ENCODE data around the gene CYP1A2. TPM values are rescaled to one million over a fixed set of nuclear protein-coding genes. Genes with fewer than 3 reads are reported as not detected.

Gene CYP1A2
- total RNA-seq, 1 experiment from 2014 or later: not detected

DNA sequence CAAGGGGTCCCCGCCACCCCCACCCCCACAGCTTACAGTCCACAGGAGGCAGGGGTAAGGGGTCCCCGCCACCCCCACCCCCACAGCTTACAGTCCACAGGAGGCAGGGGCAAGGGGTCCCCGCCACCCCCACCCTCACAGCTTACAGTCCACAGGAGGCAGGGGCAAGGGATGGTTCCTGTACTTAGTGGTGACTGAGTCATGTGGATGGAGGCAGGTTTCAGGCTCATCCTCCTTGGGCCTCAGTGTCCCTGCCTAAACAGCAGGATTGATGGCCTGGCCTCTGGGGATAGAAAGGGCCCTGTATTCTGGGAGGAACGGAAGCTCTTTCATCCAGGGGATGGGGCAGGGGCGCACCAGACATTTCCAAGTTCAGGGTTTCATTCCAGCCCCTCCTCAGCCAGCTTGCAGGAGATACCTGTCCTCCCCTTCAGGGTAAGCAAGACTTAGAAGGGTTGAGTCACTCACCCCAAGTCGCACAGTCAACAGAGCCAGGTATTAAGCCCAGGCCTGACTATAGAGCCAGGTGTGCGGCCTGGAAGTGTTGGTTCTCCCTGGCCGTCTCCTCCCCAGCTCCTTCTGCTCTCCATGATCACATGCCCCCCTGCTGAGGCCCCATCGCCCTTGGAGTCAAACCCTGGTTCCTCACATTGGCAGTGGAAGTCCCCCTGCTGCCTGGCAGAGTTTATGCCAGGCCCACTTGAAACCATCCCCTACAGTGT, 45.8 kb downstream of the CYP1A2 start:
- no peak for DNase-seq (ENCODE audit: low read depth)
- in situ Hi-C loops (cut with HindIII; ENCODE audit: low pct_unique_long_range_greater_than_20kb, low sequenced_read_pairs): no loop called here

DNA sequence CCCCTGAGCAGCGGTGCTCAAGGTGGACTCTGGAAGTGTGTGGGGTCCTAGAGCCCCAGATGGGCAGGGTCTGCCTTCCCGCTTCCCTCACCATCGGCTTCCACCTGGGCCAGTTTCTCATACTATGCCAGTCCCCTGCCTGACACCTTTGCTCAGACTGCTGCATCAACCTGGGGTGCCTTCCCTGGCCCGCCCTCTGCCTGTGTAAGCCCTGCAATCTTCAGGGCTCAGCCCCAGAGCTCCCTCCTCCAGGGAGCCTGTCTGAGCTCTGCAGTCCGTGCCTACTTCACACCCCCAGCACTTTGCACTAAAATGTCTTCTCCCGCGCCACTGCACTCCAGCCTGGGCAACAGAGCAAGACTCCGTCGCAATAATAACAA, 46.3 kb downstream of the CYP1A2 start:
- in situ Hi-C loops (cut with HindIII; ENCODE audit: low pct_unique_long_range_greater_than_20kb, low sequenced_read_pairs): no loop called here
- no peak for DNase-seq (ENCODE audit: low read depth)

DNA sequence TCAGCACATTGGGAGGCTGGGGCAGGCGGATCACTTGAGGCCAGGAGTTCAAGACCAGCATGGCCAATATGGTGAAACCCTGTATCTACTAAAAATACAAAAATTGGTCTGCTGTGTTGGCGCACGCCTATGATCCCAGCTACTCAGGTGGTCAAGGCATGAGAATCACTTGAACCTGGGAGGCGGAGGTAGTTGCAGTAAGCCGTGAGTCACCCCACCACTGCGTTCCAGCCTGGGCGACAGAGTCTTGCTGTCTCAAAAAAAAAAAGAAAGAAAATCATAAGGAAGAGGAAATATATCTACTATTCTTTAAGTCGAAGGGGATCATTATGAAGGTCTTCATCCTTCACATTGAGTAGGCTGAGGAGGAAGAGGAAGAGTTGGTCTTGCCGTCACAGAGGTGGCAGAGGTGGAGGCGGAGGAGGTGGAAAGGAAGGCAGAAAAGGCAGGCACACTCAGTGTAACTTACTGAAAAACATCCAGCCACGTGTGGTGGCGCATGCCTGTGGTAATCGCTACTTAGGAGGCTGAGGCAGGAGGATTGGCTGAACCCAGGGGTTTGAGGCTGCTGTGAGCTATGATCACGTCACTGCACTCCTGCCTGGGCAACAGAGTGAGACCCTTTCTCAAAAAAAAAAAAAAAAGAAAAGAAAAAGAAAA, 47.5 kb downstream of the CYP1A2 start:
- in situ Hi-C loops (cut with HindIII; ENCODE audit: low pct_unique_long_range_greater_than_20kb, low sequenced_read_pairs): no loop called here
- no peak for DNase-seq (ENCODE audit: low read depth)

DNA sequence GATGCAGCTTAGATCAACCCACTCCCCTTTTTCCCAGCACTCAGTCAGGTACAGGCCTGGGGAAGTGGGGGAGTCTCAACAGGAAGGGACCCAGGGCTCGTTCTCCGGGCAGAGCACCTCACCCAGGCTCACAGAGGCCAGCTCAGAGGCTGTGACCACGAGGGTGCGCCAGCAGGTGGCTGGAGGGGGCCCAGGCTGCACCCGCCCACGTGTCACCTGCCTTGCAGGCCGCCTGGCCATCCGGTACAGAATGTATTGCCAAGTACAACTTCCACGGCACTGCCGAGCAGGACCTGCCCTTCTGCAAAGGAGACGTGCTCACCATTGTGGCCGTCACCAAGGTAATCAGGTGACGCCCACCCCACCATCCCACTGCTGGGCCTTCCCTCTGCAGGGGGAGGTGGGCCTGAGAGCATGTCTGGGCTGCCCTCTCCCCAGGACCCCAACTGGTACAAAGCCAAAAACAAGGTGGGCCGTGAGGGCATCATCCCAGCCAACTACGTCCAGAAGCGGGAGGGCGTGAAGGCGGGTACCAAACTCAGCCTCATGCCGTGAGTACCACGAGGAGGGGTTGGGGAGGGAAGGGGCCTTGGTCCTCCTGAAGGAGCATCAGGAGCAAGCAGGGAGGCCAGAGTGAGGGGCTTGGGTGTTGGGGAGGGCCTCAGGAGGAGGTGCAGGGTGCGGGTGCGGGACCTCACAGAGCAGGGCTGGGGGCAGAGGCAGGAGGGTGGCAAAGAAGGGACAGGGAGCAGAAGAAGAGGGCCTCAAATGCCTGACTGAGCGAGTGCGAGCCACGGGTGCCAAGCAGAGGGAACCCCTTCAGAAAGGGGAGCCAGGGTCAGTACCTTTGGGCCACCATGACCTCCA, 50.0 kb downstream of the CYP1A2 start:
- no peak for DNase-seq (ENCODE audit: low read depth)

DNA sequence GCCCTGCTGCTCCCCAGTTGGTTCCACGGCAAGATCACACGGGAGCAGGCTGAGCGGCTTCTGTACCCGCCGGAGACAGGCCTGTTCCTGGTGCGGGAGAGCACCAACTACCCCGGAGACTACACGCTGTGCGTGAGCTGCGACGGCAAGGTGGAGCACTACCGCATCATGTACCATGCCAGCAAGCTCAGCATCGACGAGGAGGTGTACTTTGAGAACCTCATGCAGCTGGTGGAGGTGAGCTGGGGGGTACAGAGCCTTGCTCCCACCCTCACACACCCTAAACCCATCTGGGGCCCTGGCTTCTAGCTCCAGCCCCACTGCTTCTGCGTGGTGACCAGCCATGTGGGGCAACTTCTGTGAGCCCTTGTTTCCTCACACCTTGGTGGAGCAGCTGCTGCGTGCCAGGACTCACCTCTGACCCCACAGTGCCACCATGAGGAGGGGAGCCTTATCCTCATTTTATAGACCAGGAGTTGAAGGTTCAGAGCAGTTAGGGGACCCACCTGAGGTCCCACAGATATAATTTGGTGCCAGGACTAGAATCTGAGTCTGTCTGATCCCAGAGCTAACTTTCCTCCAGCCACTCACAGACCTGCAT, 50.7 kb downstream of the CYP1A2 start:
- no peak for DNase-seq (ENCODE audit: low read depth)
- in situ Hi-C loops (cut with HindIII; ENCODE audit: low pct_unique_long_range_greater_than_20kb, low sequenced_read_pairs): no loop called here

More for the DNA sequence above, 50.0 kb downstream of the CYP1A2 start:
- in situ Hi-C loops (cut with HindIII; ENCODE audit: low pct_unique_long_range_greater_than_20kb, low sequenced_read_pairs): no loop called here

DNA sequence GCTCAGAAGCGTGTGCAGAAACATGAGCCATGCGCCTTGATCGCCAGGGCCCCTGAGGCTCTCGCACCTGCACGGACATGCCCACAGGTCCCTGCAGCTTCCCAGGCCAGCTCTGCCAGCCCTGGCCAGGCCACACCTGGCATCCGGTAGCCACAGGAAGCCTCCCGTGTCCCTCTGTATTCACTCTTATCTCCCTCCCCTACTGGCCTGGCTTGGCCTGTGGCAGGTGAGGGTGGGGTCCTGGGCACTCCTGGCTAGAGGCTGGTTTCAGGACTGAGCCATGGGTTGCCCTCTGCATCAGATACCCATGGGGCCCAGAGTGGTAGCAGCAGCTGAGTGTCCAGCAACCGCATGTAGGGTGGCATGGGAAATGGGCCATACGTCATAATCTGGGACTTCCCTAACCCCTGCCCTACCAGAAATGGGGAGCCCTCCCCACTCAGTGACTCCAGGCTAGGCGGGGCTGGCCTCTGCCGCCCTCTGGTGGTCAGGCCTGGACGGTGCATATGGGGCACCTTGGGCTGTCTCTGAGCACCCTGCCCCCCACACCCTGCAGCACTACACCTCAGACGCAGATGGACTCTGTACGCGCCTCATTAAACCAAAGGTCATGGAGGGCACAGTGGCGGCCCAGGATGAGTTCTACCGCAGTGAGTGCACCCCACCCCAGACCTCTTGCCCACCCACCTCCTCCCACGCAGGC, 51.4 kb downstream of the CYP1A2 start:
- in situ Hi-C loops (cut with HindIII; ENCODE audit: low pct_unique_long_range_greater_than_20kb, low sequenced_read_pairs): no loop called here
- DNase-seq (ENCODE audit: low read depth): peak; percentile 67

DNA sequence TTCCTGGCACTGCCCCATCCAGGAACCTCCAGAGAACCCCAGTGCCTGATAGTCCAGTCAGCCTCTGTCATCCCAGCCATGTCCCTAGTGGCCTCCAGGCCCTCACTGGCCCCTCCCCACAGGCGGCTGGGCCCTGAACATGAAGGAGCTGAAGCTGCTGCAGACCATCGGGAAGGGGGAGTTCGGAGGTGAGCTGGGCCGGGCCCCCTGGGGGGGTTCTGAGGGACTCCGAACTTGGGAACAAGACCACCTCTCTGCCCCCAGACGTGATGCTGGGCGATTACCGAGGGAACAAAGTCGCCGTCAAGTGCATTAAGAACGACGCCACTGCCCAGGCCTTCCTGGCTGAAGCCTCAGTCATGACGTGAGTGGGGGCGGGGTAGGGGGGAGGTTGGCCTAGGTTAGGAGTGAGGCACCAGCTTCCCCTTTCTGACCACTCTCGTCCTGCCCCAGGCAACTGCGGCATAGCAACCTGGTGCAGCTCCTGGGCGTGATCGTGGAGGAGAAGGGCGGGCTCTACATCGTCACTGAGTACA, 52.0 kb downstream of the CYP1A2 start:
- in situ Hi-C loops (cut with HindIII; ENCODE audit: low pct_unique_long_range_greater_than_20kb, low sequenced_read_pairs): no loop called here

DNA sequence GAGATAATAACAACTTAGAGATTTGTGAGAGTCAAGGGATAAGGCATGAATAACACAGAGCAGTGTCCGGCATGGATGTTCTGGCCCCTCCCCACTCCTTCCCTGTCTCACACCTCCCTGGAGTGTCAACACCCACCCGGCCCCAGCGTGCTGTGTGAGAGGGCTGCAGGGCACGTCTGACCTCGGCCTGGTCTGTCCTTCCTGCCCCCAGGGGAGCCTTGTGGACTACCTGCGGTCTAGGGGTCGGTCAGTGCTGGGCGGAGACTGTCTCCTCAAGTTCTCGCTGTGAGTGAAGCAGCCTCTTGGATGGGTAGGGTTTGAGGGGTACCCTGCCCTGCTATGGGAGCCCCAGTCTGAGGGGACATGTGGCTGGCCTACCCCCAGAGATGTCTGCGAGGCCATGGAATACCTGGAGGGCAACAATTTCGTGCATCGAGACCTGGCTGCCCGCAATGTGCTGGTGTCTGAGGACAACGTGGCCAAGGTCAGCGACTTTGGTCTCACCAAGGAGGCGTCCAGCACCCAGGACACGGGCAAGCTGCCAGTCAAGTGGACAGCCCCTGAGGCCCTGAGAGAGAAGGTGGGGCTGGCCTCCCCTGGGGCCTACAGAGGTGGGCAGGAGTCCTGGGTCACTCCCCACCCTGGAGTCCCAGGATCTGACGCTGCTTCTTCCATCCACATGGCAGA, 52.8 kb downstream of the CYP1A2 start:
- DNase-seq (ENCODE audit: low read depth): no peak
- in situ Hi-C loops (cut with HindIII; ENCODE audit: low pct_unique_long_range_greater_than_20kb, low sequenced_read_pairs): no loop called here

More for the DNA sequence above, 52.0 kb downstream of the CYP1A2 start:
- DNase-seq (ENCODE audit: low read depth): no peak

DNA sequence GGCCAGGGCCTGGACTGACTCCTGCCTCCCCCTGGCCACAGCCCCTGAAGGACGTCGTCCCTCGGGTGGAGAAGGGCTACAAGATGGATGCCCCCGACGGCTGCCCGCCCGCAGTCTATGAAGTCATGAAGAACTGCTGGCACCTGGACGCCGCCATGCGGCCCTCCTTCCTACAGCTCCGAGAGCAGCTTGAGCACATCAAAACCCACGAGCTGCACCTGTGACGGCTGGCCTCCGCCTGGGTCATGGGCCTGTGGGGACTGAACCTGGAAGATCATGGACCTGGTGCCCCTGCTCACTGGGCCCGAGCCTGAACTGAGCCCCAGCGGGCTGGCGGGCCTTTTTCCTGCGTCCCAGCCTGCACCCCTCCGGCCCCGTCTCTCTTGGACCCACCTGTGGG, 53.6 kb downstream of the CYP1A2 start:
- no peak for DNase-seq (ENCODE audit: low read depth)
- in situ Hi-C loops (cut with HindIII; ENCODE audit: low pct_unique_long_range_greater_than_20kb, low sequenced_read_pairs): no loop called here

DNA sequence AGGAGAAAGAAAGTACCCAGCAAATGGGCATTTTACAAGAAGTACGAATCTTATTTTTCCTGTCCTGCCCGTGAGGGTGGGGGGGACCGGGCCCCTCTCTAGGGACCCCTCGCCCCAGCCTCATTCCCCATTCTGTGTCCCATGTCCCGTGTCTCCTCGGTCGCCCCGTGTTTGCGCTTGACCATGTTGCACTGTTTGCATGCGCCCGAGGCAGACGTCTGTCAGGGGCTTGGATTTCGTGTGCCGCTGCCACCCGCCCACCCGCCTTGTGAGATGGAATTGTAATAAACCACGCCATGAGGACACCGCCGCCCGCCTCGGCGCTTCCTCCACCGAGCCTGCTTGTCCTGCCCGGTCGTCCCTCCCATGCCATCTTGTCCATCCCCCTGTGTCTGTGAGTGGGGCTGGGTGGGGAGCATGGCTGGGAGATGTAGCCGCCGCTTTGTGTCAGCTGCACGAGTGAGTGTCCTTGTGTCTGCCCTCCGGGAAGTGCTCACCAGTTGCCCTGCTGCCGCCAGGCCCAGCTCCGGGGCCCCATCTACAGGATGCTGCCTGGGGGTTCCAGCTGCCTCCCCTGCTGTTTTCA, 54.3 kb downstream of the CYP1A2 start:
- DNase-seq (ENCODE audit: low read depth): no peak
- in situ Hi-C loops (cut with HindIII; ENCODE audit: low pct_unique_long_range_greater_than_20kb, low sequenced_read_pairs): no loop called here

DNA sequence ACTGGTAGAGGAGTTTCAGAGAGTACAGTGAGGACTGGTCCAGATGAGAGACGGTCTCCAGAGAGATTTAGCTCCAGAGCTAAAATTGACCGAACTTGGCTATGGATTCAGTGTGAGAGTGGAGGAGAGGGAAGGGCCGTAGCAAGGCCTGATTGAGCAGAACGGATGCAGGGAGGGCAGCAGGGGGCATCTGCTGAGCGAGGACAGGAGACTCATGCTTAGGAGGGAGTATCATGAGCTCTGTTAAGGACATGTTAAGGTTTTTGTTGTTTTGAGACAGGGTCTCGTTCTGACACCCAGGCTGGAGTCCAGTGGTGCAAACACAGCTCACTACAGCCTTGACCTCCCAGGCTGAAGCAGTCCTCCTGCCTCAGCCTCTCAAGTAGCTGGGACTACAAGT, 56.3 kb downstream of the CYP1A2 start:
- no peak for DNase-seq (ENCODE audit: low read depth)
- in situ Hi-C loops (cut with HindIII; ENCODE audit: low pct_unique_long_range_greater_than_20kb, low sequenced_read_pairs): no loop called here

Other genes starting within 250 kb of the CYP1A2 start
- gene ARID3B, start 207.6 kb upstream of the CYP1A2 start, total RNA-seq (2014; rRNA removed; shearing (Covaris generic); ENCODE audit: low replicate concordance): 0.68 and 2.1 TPM in 2 replicates
- gene CLK3, start 133.0 kb upstream of the CYP1A2 start, total RNA-seq (2014; rRNA removed; shearing (Covaris generic); ENCODE audit: low replicate concordance): 40.5 and 45.1 TPM in 2 replicates
- gene EDC3, start 52.8 kb upstream of the CYP1A2 start, total RNA-seq (2014; rRNA removed; shearing (Covaris generic); ENCODE audit: low replicate concordance): 26.0 and 31.8 TPM in 2 replicates
- 3.6 TPM in 1 of 2 replicates, not detected in the other for gene CYP1A1, start 23.3 kb upstream of the CYP1A2 start, total RNA-seq (2014; rRNA removed; shearing (Covaris generic); ENCODE audit: low replicate concordance)
- gene CSK, start 33.2 kb downstream of the CYP1A2 start, total RNA-seq (2014; rRNA removed; shearing (Covaris generic); ENCODE audit: low replicate concordance): 16.0 and 21.3 TPM in 2 replicates
- gene LMAN1L, start 64.0 kb downstream of the CYP1A2 start, total RNA-seq (2014; rRNA removed; shearing (Covaris generic); ENCODE audit: low replicate concordance): not detected in 2 replicates
- gene CPLX3, start 77.8 kb downstream of the CYP1A2 start, total RNA-seq (2014; rRNA removed; shearing (Covaris generic); ENCODE audit: low replicate concordance): not detected in 2 replicates
- 16.0 and 30.4 TPM in 2 replicates for gene ULK3, start 94.3 kb downstream of the CYP1A2 start, total RNA-seq (2014; rRNA removed; shearing (Covaris generic); ENCODE audit: low replicate concordance)
- 28.5 and 36.1 TPM in 2 replicates for gene SCAMP2, start 124.5 kb downstream of the CYP1A2 start, total RNA-seq (2014; rRNA removed; shearing (Covaris generic); ENCODE audit: low replicate concordance)
- 117 and 132 TPM in 2 replicates for gene MPI, start 141.2 kb downstream of the CYP1A2 start, total RNA-seq (2014; rRNA removed; shearing (Covaris generic); ENCODE audit: low replicate concordance)
- 19.2 and 21.2 TPM in 2 replicates for gene FAM219B, start 158.0 kb downstream of the CYP1A2 start, total RNA-seq (2014; rRNA removed; shearing (Covaris generic); ENCODE audit: low replicate concordance)
- 168 and 179 TPM in 2 replicates for gene COX5A, start 189.2 kb downstream of the CYP1A2 start, total RNA-seq (2014; rRNA removed; shearing (Covaris generic); ENCODE audit: low replicate concordance)
- 1.4 and 1.5 TPM in 2 replicates for gene RPP25, start 207.9 kb downstream of the CYP1A2 start, total RNA-seq (2014; rRNA removed; shearing (Covaris generic); ENCODE audit: low replicate concordance)
- 0.88 and 1.0 TPM in 2 replicates for gene SCAMP5, start 246.7 kb downstream of the CYP1A2 start, total RNA-seq (2014; rRNA removed; shearing (Covaris generic); ENCODE audit: low replicate concordance)